ENCODE results near the gene GRK5. TPM values are rescaled to one million over a fixed set of nuclear protein-coding genes. Genes with fewer than 3 reads are reported as not detected.

The GRK5 gene
- total RNA-seq, 6 experiments from 2014 or later = 5.9 to 11.5 (median 7.9) TPM

GRCh38 chr10:119370111-119370741, 162.9 kb downstream of the GRK5 start:
- TF ChIP-seq CTCF (IDR thresholded peaks at IDR 0.05) (no peak), POLR2A (IDR thresholded peaks at IDR 0.05) (no peak)
- H3K36me3 ChIP-seq = no peaks in the 10 kb centered on the region
- no peaks in the 10 kb centered on the region for H3K27me3 ChIP-seq
- DNase-seq (no peak), ATAC-seq (peak; percentile 13 to 42 (median 39))
- intact Hi-C loops (cut with DNase I) = no loop called here
- H3K4me1 ChIP-seq = no peaks in the 10 kb centered on the region
- H3K27ac ChIP-seq = peak overlapping the region; percentile 16 to 44 (median 37)
- no peaks in the 10 kb centered on the region for H3K9me3 ChIP-seq
- 51% methylated on average over 15 of the region's 16 CpGs for WGBS (ENCODE audit: insufficient coverage, low coverage, low lambda C conversion rate, missing lambda C conversion rate)
- H3K4me3 ChIP-seq = no peak overlapping the region

GRCh38 chr10:119370972-119371703, 163.8 kb downstream of the GRK5 start:
- no peaks in the 10 kb centered on the region for H3K9me3 ChIP-seq
- WGBS (ENCODE audit: insufficient coverage, low coverage, low lambda C conversion rate, missing lambda C conversion rate) = 71% methylated on average over 13 of the region's 24 CpGs
- intact Hi-C loops (cut with DNase I) = no loop called here
- no peaks in the 10 kb centered on the region for H3K27me3 ChIP-seq
- TF ChIP-seq CTCF (IDR thresholded peaks at IDR 0.05) (no peak), POLR2A (IDR thresholded peaks at IDR 0.05) (no peak)
- H3K4me3 ChIP-seq = no peak overlapping the region
- no peaks in the 10 kb centered on the region for H3K4me1 ChIP-seq
- H3K27ac ChIP-seq = peak overlapping the region; percentile 16 to 44 (median 18)
- DNase-seq (no peak), ATAC-seq (peak; percentile 44 to 52 (median 50))
- no peaks in the 10 kb centered on the region for H3K36me3 ChIP-seq

GRCh38 chr10:119371704-119372663, 164.6 kb downstream of the GRK5 start:
- 36% methylated on average over 3 of the region's 7 CpGs for WGBS (ENCODE audit: insufficient coverage, low coverage, low lambda C conversion rate, missing lambda C conversion rate)
- H3K4me1 ChIP-seq = no peaks in the 10 kb centered on the region
- intact Hi-C loops (cut with DNase I) = no loop called here
- H3K9me3 ChIP-seq = no peaks in the 10 kb centered on the region
- ATAC-seq (no peak), DNase-seq (no peak)
- no peaks in the 10 kb centered on the region for H3K27me3 ChIP-seq
- no peak overlapping the region for H3K4me3 ChIP-seq
- TF ChIP-seq POLR2A (IDR thresholded peaks at IDR 0.05) (no peak), CTCF (IDR thresholded peaks at IDR 0.05) (no peak)
- peak overlapping the region in 2 of 3 donors; percentile 18 to 44 for H3K27ac ChIP-seq
- H3K36me3 ChIP-seq = no peaks in the 10 kb centered on the region

GRCh38 chr10:119373294-119374102, 166.1 kb downstream of the GRK5 start:
- H3K36me3 ChIP-seq = no peaks in the 10 kb centered on the region
- H3K4me1 ChIP-seq = no peaks in the 10 kb centered on the region
- TF ChIP-seq POLR2A (IDR thresholded peaks at IDR 0.05) = no peak
- TF ChIP-seq CTCF (IDR thresholded peaks at IDR 0.05) = no peak
- intact Hi-C loops (cut with DNase I) = no loop called here
- DNase-seq = no peak
- H3K4me3 ChIP-seq = no peak overlapping the region
- H3K27ac ChIP-seq = no peak overlapping the region
- ATAC-seq = peak in 1 of 4 donors; percentile 31
- no peaks in the 10 kb centered on the region for H3K9me3 ChIP-seq
- no peaks in the 10 kb centered on the region for H3K27me3 ChIP-seq
- WGBS (ENCODE audit: insufficient coverage, low coverage, low lambda C conversion rate, missing lambda C conversion rate) = 80% methylated on average over 11 of the region's 13 CpGs

Data from right lobe of liver (tissue), 6 donors.